IgD-negative memory B cell (primary cell): ENCODE data around the gene PRDM4. TPM values are rescaled to one million over a fixed set of nuclear protein-coding genes. Genes with fewer than 3 reads are reported as not detected.
"Not testable (repeated sequence)": the region's sequence is repeated elsewhere in the genome, so short reads cannot be mapped to it uniquely, and the experiment has no call there.

Experiments used
- H3K27ac Mint-ChIP-seq, 3 donors: one replicate each; pipeline ENCODE4 v1.8.0; 2020 to 2022; ENCODE audit warnings: mild to moderate bottlenecking in 3 of 3, mixed read lengths in 3 of 3, moderate library complexity in 1 of 3
- H3K27me3 Mint-ChIP-seq: one replicate; pipeline ENCODE4 v1.8.0; 2021; ENCODE audit warnings: mixed read lengths
- H3K36me3 Mint-ChIP-seq: one replicate; pipeline ENCODE4 v1.8.0; 2020; ENCODE audit warnings: mild to moderate bottlenecking, mixed read lengths
- H3K4me1 Mint-ChIP-seq, 3 donors: one replicate each; pipeline ENCODE4 v1.8.0; 2020 to 2022; ENCODE audit warnings: mixed read lengths in 3 of 3, mild to moderate bottlenecking in 1 of 3
- H3K4me3 Mint-ChIP-seq, 4 donors: one replicate each; pipeline ENCODE4 v1.8.0; 2020 to 2022; ENCODE audit warnings: mild to moderate bottlenecking in 4 of 4, mixed read lengths in 4 of 4, moderate library complexity in 3 of 4
- H3K9me3 Mint-ChIP-seq, 3 donors: one replicate each; pipeline ENCODE4 v1.8.0; 2020 to 2021; ENCODE audit warnings: mixed read lengths in 3 of 3, mild to moderate bottlenecking in 1 of 3
- polyA plus RNA-seq: library from polyadenylated mRNA; unstranded; fragments of 300-500 nt; fragmentation: Illumina TruSeq; gene quantifications from one replicate; pipeline ENCODE4 v1.2.3, GENCODE V29; 2021

The PRDM4 gene
- polyA plus RNA-seq, 1 donor from 2014 or later, result 65.1 TPM

DNA sequence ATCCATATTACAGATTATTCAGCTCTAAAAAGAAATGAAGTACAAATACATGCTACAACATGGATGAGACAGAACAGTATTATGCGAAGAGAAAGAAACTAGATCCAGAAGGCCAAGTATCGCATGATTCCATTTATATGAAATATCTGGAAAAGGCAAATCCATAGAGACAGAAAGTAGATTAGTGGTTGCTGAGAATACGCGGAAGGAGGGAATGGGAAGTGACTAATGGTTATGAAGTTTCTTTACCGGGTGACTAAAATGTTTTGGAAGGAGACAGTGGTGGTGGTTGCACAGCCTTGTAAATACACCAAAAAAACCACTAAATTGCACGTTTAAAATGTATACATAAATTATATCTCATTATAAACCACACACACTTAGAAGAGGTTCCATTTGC is 12.5 kb downstream of the PRDM4 start:
- Mint-ChIP-seq H3K36me3 (peaks cover 5% of the 10 kb centered on the region), H3K27ac (no peak overlapping the region), H3K4me1 (peaks cover 5 to 7% (median 7%) of the 10 kb centered on the region in 3 donors), H3K4me3 (no peak overlapping the region), H3K9me3 (no peaks in the 10 kb centered on the region), H3K27me3 (no peaks in the 10 kb centered on the region)

DNA sequence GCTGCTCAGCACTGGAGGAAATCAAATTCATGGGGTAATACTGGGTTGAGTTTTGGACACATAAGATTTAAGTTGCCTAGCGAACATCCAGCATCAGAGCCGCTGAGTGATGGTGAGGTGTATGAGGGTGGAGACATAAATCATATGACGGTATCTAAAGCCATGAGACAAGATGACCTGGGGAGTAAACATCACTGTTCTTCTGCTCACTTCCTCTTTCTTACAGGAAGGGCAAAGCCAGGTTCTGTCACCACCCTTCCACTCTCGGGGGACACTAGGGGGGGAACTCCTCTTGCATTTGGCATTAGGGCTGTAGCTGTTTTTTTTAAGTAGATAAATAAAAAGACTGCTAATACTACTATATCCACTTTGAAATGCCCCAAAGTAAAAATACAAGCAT is 24.0 kb downstream of the PRDM4 start:
- H3K9me3 Mint-ChIP-seq, result peaks cover 0 to 4% (median 0%) of the 10 kb centered on the region in 3 donors
- H3K4me1 Mint-ChIP-seq, result peaks cover 28 to 61% (median 53%) of the 10 kb centered on the region in 3 donors
- peaks cover 42% of the 10 kb centered on the region for H3K36me3 Mint-ChIP-seq
- H3K27me3 Mint-ChIP-seq, result no peaks in the 10 kb centered on the region
- peak overlapping the region; percentile 93 to 100 (median 100) for H3K27ac Mint-ChIP-seq
- H3K4me3 Mint-ChIP-seq, result peak overlapping the region; percentile 27 to 85 (median 72)

DNA sequence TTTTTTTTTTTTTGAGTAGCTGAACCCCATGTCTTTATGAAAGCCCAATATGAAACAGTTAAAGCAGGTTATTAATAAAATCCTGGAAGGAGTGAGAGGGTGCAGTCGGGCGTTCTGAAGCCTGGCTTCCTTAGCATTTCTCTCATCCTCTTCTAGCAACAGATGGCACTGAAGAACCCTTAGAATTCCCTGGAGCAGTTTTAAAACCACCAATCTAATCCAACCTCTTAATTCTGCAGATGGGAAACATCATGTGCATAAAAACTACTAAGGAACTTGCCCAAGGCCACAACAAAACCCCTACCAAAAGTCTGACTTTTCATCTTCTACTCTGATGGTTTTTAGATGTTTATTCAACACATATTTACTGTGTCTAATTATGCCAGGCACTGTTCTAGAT is 25.2 kb downstream of the PRDM4 start:
- no peaks in the 10 kb centered on the region for H3K27me3 Mint-ChIP-seq
- H3K27ac Mint-ChIP-seq, result peak overlapping the region; percentile 93 to 100 (median 100)
- H3K9me3 Mint-ChIP-seq, result peaks cover 0 to 4% (median 0%) of the 10 kb centered on the region in 3 donors
- H3K4me3 Mint-ChIP-seq, result peak overlapping the region in 3 of 4 donors; percentile 66 to 83 (median 74)
- H3K4me1 Mint-ChIP-seq, result peaks cover 37 to 70% (median 60%) of the 10 kb centered on the region in 3 donors
- H3K36me3 Mint-ChIP-seq, result peaks cover 39% of the 10 kb centered on the region

DNA sequence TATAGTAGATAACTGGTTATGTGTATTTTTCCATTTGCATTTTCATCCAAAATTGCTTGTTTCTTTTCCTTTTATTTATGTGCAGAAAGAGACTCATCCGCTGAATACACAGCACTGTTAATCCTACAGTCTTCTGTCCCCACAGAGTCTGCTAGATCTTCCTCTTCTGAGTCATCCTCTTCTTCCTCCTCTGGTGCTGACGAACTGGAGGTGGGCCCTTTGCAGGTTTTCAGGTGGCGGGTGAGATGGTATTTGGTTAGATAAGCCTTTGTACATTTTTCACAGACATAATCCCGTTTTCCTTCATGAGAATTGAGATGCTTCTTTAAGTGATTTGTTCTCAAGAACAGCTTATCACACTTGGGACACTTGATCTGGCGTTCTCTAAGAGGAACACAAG is 26.8 kb downstream of the PRDM4 start:
- Mint-ChIP-seq H3K27ac (peak overlapping the region; percentile 78 to 97 (median 97)), H3K27me3 (no peaks in the 10 kb centered on the region), H3K4me1 (peaks cover 42 to 77% (median 61%) of the 10 kb centered on the region in 3 donors), H3K36me3 (peaks cover 31% of the 10 kb centered on the region), H3K4me3 (peak overlapping the region in 1 of 4 donors; percentile 31), H3K9me3 (peaks cover 0 to 4% (median 0%) of the 10 kb centered on the region in 3 donors)

DNA sequence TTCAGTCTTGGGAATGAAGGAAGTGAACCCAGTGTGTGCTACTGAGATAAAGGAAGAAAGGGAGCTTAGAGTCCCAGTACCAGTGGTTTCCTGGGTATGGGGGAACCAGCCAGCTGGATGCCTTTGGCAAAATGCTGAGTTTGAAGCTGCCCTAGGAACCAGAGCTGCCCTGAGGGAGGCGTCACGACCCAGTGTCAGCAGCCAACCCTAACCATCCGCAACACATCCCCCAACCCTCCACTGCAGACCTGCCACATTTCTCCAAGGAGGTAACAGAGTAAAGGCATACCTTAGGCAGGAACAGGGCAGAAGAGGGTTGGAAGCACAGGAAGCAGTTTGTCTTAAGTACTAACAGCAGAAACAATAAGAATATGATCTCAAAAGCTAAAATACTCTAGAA is 28.6 kb downstream of the PRDM4 start:
- Mint-ChIP-seq H3K36me3 (peaks cover 23% of the 10 kb centered on the region), H3K27ac (peak overlapping the region; percentile 78 to 97 (median 97)), H3K4me3 (peak overlapping the region in 2 of 4 donors; percentile 27 to 47), H3K4me1 (peaks cover 38 to 65% (median 54%) of the 10 kb centered on the region in 3 donors), H3K9me3 (peaks cover 0 to 4% (median under 1%) of the 10 kb centered on the region in 3 donors), H3K27me3 (no peaks in the 10 kb centered on the region)

DNA sequence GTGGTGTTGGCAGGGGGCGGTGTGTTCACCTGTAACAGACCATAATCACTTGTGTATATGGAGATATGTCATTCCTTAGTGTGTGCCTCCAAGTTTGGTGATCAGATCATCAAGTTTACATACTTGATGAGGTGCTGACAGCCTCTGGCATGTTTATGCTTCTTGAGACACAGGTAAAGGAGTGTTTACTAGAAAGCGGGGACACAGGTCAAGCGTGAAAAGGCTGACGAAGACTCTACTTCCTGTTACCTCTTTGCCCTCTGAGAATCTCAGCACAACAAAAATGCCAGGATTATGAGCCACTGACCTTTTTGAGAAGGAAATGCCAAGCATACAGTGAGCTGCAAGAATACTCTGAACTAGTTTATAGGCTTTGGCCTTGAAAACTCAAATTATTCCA is 29.6 kb downstream of the PRDM4 start:
- Mint-ChIP-seq H3K27me3 (no peaks in the 10 kb centered on the region), H3K4me1 (peaks cover 29 to 60% (median 48%) of the 10 kb centered on the region in 3 donors), H3K9me3 (peaks cover 0 to 2% (median under 1%) of the 10 kb centered on the region in 3 donors), H3K4me3 (peak overlapping the region in 3 of 4 donors; percentile 9 to 70 (median 27)), H3K27ac (peak overlapping the region; percentile 78 to 97 (median 97)), H3K36me3 (peaks cover 21% of the 10 kb centered on the region)

DNA sequence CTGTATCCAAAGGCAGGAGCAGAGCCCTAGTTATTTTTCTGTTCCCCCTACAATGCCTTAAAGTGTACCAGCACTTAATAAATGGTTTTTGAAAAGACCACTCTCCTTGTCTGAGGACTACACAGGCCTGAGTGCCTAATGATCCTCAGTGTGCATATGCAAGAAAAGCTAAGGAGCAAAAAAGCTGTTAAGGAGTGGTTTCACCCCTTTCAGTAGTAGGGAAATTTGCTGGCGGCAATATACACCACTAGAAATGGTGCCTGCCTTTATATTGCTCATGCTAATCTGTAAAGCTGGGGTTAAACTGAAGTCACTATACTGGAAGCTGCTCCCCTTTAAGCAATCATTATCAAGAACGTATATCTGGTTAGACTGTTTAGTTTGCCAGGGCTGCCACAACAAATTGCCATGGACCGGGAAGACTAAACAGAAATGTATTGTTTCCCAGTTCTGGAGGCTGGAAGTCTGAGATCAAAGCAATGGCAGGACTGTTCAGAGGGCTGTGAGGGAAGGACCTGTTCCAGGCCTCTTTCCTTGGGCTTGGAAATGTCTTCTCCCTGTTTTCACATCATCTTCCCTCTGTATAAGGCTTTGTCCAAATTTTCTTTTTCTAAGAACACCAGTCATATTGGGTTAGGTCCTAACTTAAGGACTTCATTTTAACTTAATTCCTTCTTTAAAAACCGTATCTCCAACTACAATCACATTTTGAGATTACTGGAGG is 30.2 kb downstream of the PRDM4 start:
- peaks cover 0 to 2% (median 2%) of the 10 kb centered on the region in 3 donors for H3K9me3 Mint-ChIP-seq
- peaks cover 29 to 56% (median 42%) of the 10 kb centered on the region in 3 donors for H3K4me1 Mint-ChIP-seq
- H3K4me3 Mint-ChIP-seq, result peak overlapping the region in 3 of 4 donors; percentile 9 to 70 (median 27)
- H3K27me3 Mint-ChIP-seq, result no peaks in the 10 kb centered on the region
- H3K36me3 Mint-ChIP-seq, result peaks cover 18% of the 10 kb centered on the region
- peak overlapping the region; percentile 78 to 97 (median 97) for H3K27ac Mint-ChIP-seq

DNA sequence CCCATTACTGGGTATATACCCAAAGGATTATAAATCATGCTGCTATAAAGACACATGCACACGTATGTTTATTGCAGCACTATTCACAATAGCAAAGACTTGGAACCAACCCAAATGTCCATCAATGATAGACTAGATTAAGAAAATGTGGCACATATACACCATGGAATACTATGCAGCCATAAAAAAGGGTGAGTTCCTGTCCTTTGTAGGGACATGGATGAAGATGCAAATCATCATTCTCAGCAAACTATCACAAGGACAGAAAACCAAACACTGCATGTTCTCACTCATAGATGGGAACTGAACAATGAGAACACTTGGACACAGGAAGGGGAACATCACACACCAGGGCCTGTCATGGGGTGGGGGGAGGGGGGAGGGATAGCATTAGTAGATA is 33.2 kb downstream of the PRDM4 start:
- H3K27me3 Mint-ChIP-seq, H3K9me3 Mint-ChIP-seq: not testable (repeated sequence)
- Mint-ChIP-seq H3K36me3 (peaks cover 10% of the 10 kb centered on the region), H3K27ac (peak overlapping the region in 1 of 3 donors; percentile 46), H3K4me1 (peaks cover 19 to 37% (median 24%) of the 10 kb centered on the region in 3 donors), H3K4me3 (peak overlapping the region in 1 of 4 donors; percentile 12)

DNA sequence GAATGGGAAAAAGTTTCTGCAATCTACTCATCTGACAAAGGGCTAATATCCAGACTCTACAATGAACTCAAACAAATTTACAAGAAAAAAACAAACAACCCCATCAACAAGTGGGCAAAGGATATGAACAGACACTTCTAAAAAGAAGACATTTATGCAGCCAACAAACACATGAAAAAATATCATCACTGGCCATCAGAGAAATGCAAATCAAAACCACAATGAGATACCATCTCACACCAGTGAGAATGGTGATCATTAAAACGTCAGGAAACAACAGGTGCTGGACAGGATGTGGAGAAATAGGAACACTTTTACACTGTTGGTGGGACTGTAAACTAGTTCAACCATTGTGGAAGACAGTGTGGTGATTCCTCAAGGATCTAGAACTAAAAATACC is 33.6 kb downstream of the PRDM4 start:
- not testable (repeated sequence) for H3K36me3 Mint-ChIP-seq, H3K27me3 Mint-ChIP-seq, H3K9me3 Mint-ChIP-seq
- Mint-ChIP-seq H3K4me1 (peaks cover 19 to 34% (median 20%) of the 10 kb centered on the region in 3 donors), H3K4me3 (peak overlapping the region in 2 of 4 donors; percentile 12 to 84), H3K27ac (peak overlapping the region; percentile 46 to 93 (median 64))

DNA sequence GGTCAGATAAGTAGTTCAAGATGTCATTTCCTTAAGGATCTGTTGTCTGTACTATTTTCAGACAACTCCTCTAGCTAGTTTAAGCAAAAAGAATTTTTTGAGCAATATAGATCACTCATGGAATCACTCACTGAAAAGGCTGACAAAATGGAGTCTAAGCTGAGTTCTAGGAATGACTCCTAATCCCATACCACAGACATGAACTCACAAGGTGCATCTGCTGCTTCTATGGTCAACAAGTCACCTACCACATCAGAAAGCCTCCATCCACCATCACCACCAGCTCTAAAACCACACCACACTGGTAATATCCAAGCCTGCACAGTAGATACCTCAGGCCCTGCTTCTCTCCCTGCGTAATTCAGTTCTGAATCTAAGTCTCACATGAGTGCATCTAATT is 42.3 kb downstream of the PRDM4 start:
- Mint-ChIP-seq H3K27me3 (no peaks in the 10 kb centered on the region), H3K9me3 (peaks cover 0 to 5% (median 3%) of the 10 kb centered on the region in 3 donors), H3K4me1 (peaks cover 9 to 18% (median 11%) of the 10 kb centered on the region in 3 donors), H3K4me3 (peak overlapping the region in 1 of 4 donors; percentile 2), H3K27ac (peak overlapping the region in 1 of 3 donors; percentile 58), H3K36me3 (peaks cover 15% of the 10 kb centered on the region)

DNA sequence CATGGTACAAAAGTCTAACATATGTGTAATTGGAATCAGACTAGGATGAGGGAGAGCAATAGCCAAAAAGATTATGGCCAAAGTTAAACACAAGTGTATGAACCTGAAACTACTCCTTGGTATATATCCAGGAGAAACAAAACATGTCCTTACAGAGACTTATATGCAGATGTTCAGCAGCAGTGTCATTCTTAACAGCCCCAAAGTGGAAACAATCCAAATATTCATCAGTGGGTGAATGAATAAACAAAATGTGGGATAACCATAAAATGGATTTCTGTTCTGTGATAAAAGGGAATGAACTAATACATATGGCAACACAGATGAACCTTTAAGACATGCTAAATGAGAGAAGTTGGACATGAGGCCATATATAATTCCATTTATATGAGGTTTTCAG is 45.2 kb downstream of the PRDM4 start:
- peaks cover 9 to 18% (median 11%) of the 10 kb centered on the region in 3 donors for H3K4me1 Mint-ChIP-seq
- peaks cover 0 to 5% (median 3%) of the 10 kb centered on the region in 3 donors for H3K9me3 Mint-ChIP-seq
- no peaks in the 10 kb centered on the region for H3K27me3 Mint-ChIP-seq
- H3K4me3 Mint-ChIP-seq, result no peak overlapping the region
- H3K27ac Mint-ChIP-seq, result peak overlapping the region in 1 of 3 donors; percentile 25
- peaks cover 28% of the 10 kb centered on the region for H3K36me3 Mint-ChIP-seq

DNA sequence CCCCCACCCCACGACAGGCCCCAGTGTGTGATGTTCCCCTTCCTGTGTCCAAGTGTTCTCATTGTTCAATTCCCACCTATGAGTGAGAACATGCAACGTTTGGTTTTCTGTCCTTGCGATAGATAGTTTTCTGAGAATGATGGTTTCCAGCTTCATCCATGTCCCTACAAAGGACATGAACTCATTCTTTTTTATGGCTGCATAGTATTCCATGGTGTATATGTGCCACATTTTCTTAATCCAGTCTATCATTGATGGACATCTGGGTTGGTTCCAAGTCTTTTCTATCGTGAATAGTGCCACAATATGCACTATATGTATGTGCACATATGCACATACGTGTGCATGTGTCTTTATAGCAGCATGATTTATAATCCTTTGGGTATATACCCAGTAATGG is 55.4 kb downstream of the PRDM4 start:
- peaks cover 34% of the 10 kb centered on the region for H3K36me3 Mint-ChIP-seq
- peaks cover 27 to 39% (median 34%) of the 10 kb centered on the region in 3 donors for H3K4me1 Mint-ChIP-seq
- H3K27ac Mint-ChIP-seq, H3K27me3 Mint-ChIP-seq, H3K9me3 Mint-ChIP-seq, H3K4me3 Mint-ChIP-seq: not testable (repeated sequence)

DNA sequence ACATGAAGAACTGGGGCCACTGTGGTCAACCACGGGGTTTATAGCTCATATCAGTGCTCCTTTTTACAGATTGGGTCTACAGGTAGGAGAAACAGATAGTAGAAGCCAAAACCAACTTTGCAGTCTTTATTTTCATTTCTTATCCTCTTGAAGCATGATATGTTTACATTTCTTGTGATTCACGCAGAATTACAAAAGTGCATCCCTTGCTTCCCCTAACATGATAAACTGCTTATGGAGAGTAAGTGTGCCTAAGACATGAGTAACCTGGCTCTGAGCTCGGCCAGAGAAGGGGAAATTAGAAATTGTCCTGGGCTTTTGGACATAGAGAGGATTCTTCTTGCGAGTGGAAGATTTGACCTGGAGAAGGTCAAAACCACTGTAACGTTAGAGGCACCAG is 56.9 kb downstream of the PRDM4 start:
- peak overlapping the region; percentile 81 to 98 (median 95) for H3K27ac Mint-ChIP-seq
- peaks cover 0 to 17% (median 0%) of the 10 kb centered on the region in 3 donors for H3K9me3 Mint-ChIP-seq

DNA sequence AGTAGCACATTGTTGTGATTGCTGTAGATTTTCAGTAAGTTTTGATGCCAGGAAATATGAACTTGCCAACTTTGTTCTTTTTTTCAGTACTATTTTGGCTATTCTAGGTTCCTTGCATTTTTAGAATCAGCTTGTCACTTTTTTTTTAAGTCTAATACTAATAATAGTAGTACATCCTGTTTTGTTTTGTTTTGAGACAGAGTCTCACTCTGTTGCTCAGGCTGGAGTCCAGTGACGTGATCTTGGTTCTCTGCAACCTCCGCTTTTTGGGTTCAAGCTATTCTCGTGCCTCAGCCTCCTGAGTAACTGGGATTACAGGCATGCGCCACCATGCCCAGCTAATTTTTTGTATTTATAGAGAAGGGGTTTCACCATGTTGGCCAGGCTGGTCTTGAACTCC is 58.8 kb downstream of the PRDM4 start:
- no peaks in the 10 kb centered on the region for H3K27me3 Mint-ChIP-seq
- H3K27ac Mint-ChIP-seq, result peak overlapping the region; percentile 92 to 98 (median 95)
- peaks cover 0 to 17% (median 0%) of the 10 kb centered on the region in 3 donors for H3K9me3 Mint-ChIP-seq
- H3K4me3 Mint-ChIP-seq, result peak overlapping the region; percentile 8 to 86 (median 80)
- peaks cover 40% of the 10 kb centered on the region for H3K36me3 Mint-ChIP-seq
- peaks cover 27 to 30% (median 28%) of the 10 kb centered on the region in 3 donors for H3K4me1 Mint-ChIP-seq

More for the DNA sequence above, 56.9 kb downstream of the PRDM4 start:
- Mint-ChIP-seq H3K4me3 (no peak overlapping the region), H3K27me3 (peaks cover 2% of the 10 kb centered on the region), H3K4me1 (peaks cover 27 to 37% (median 31%) of the 10 kb centered on the region in 3 donors), H3K36me3 (peaks cover 45% of the 10 kb centered on the region)

DNA sequence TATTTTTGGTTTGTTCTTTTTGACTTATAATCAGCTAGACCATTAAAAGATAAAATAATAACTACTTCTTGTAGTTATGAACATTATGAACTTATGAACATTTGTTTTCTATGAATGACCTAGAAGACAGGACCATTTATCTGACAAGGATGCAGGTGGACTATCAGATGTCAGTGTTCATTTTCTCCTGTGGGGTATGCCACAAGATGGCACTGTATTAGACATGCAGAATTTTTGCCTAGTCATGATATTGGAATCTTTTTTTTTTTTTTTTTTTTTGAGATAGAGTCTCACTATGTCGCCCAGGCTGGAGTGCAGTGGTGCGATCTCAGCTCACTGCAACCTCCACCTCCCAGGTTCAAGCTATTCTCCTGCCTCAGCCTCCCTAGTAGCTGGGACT is 65.2 kb downstream of the PRDM4 start:
- peaks cover 0 to 13% (median 0%) of the 10 kb centered on the region in 3 donors for H3K9me3 Mint-ChIP-seq
- not testable (repeated sequence) for H3K4me1 Mint-ChIP-seq, H3K27me3 Mint-ChIP-seq, H3K4me3 Mint-ChIP-seq
- peak overlapping the region in 2 of 3 donors; percentile 46 to 78 for H3K27ac Mint-ChIP-seq
- H3K36me3 Mint-ChIP-seq, result peaks cover 22% of the 10 kb centered on the region
